Measurements from ENCODE around the gene KCNC2.
"Not testable (repeated sequence)": the region's sequence is repeated elsewhere in the genome, so short reads cannot be mapped to it uniquely, and the experiment has no call there.

The KCNC2 gene

DNA sequence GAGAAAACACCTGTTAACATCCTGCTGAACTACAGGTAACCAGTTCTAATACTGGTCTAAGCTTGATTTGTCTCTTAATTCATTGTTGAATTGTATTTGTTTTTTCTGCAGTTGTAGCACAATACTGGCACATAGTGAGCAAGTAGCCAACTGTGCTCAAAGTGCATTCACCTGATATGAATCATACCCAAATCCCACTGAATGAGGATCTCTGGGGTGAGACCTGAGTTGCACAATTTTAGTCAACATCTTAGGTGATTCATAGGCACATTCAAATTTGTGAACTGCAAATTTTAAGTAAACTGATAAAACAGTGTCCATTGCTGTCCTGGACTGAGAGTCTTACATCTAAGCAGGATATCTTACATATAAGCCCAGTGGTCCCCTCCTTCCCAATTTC lies 12.8 kb downstream of the KCNC2 start:
- FAIRE-seq, result no peak
- DNase-seq (ENCODE audit: insufficient read length), result no peak
- TF ChIP-seq TAF1 (IDR thresholded peaks at IDR 0.05; ENCODE audit: borderline replicate concordance, low read depth, low read length) (no peak), POLR2AphosphoS5 (IDR thresholded peaks at IDR 0.05; ENCODE audit: low read depth, low read length) (no peak), POLR2A (IDR thresholded peaks at IDR 0.05; ENCODE audit: low read depth, low read length) (no peak)

DNA sequence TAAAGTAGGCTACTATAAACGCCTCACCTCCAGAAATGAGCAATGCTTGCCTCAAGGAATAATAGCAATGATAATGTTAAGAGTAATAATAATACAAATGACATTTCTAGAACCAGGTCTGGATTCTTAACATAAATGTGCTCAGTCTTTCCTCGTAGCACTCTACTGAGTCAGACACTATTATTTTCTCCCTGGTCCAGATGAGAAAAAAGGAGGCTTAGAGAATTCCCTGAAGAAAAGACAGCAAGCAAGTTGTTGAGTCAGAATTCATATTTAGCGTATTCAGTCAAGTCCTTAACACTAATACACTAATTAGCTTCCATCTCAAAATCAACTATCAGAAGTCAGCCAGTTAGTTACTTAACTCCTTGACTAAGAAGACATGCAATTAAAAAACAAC lies 13.2 kb downstream of the KCNC2 start:
- FAIRE-seq, result no peak
- no peak for DNase-seq (ENCODE audit: insufficient read length)
- TF ChIP-seq POLR2AphosphoS5 (IDR thresholded peaks at IDR 0.05; ENCODE audit: low read depth, low read length) (no peak), POLR2A (IDR thresholded peaks at IDR 0.05; ENCODE audit: low read depth, low read length) (no peak), TAF1 (IDR thresholded peaks at IDR 0.05; ENCODE audit: borderline replicate concordance, low read depth, low read length) (no peak)

DNA sequence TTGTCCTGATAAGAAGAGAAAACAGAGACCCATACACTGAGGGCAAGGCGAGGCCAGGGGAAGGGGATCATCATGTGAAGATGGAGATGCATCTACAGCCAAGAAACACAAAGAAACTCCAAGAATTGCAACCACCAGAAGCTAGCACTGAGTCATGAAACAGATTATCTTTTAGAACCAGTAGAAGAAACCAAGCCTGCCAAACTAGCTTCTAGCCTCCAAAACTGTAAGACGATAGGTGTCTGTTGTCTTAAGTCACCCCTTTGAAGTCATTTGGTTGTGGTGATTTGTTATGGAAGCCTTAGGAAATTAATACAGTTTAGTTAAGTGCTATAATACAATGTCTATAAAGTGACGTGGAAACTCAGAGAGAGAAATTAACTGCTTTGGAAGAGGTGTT lies 15.4 kb downstream of the KCNC2 start:
- DNase-seq (ENCODE audit: insufficient read length) (no peak), FAIRE-seq (no peak)
- TF ChIP-seq TAF1 (IDR thresholded peaks at IDR 0.05; ENCODE audit: borderline replicate concordance, low read depth, low read length), result no peak
- TF ChIP-seq POLR2A (IDR thresholded peaks at IDR 0.05; ENCODE audit: low read depth, low read length), result no peak
- TF ChIP-seq POLR2AphosphoS5 (IDR thresholded peaks at IDR 0.05; ENCODE audit: low read depth, low read length), result no peak

DNA sequence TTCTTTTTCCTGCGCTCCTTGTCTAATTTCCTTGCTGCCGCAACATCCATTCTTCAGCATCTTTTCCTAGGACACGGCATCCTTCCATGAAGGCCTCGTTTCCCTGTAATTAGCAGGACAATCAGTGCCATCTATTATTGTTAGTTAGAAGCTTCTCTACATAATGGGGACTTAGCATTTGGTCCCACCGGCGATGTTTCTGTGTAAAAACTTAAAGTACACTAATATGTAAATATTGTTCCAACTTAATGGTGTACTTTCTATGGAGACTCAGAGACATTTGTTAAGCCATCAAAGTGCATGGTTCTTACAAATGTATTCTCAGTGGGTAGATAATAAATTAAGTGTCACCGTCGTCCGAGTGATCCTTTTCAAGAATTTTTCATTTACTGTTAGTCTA lies 17.4 kb downstream of the KCNC2 start:
- no peak for TF ChIP-seq TAF1 (IDR thresholded peaks at IDR 0.05; ENCODE audit: borderline replicate concordance, low read depth, low read length)
- TF ChIP-seq POLR2AphosphoS5 (IDR thresholded peaks at IDR 0.05; ENCODE audit: low read depth, low read length), result no peak
- no peak for TF ChIP-seq POLR2A (IDR thresholded peaks at IDR 0.05; ENCODE audit: low read depth, low read length)
- DNase-seq (ENCODE audit: insufficient read length), result no peak

DNA sequence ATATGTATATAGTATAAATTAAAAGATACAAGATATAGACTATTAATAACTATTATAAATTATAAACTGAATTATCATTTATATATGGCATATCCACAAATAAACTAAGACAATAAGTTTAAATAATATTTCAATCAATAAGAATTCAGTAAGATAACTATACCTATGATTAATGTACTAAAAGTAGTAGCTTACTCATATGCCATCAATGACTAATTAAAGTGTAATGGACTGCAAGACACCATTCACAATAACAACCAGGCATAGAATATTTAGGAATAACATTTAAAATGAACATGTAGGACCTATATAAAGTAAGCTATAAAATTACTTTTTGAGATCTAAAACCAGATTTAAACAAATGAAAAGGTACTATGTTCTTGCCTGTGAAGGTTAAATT lies 18.8 kb downstream of the KCNC2 start:
- FAIRE-seq (no peak), DNase-seq (ENCODE audit: insufficient read length) (no peak)
- TF ChIP-seq TAF1 (IDR thresholded peaks at IDR 0.05; ENCODE audit: borderline replicate concordance, low read depth, low read length), result no peak
- no peak for TF ChIP-seq POLR2AphosphoS5 (IDR thresholded peaks at IDR 0.05; ENCODE audit: low read depth, low read length)
- no peak for TF ChIP-seq POLR2A (IDR thresholded peaks at IDR 0.05; ENCODE audit: low read depth, low read length)

More for the DNA sequence above, 17.4 kb downstream of the KCNC2 start:
- FAIRE-seq, result no peak

DNA sequence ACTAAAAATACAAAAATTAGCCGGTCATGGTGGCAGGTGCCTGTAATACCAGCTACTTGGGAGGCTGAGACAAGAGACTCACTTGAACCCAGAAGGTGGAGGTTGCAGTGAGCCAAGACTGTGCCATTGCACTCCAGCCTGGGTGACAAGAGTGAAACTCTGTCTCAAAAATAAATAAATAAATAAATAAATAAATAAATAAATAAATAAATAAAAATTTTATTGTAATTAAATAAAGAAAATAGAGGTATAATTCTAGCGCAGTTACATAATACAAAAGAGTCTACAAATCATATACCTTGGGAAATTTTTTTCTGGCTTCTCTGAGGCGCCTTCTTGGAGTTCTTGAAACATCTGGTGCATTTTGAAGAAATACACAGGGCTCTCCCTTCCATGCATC lies 23.8 kb downstream of the KCNC2 start:
- not testable (repeated sequence) for FAIRE-seq; DNase-seq (ENCODE audit: insufficient read length)

DNA sequence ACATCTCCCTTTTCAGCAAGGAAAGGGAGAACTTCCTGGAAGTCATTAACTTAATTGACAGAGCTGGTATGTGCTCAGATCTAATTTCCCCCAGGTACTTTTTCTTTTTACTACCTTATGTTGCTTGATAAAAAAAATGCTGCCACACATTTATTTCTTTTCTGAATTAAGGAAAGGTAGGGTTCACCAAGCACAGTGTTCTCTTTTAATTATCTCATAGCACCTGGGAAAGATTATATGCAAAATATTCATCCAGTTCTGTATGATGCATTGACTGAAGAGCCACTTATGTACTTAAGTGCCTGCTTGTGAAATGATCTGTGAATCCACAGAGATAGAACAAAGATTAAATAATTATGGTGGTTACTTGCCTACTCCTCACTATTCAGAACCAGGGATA lies 25.1 kb downstream of the KCNC2 start:
- DNase-seq (ENCODE audit: insufficient read length), result no peak
- TF ChIP-seq POLR2A (IDR thresholded peaks at IDR 0.05; ENCODE audit: low read depth, low read length), result no peak
- no peak for TF ChIP-seq TAF1 (IDR thresholded peaks at IDR 0.05; ENCODE audit: borderline replicate concordance, low read depth, low read length)
- no peak for TF ChIP-seq POLR2AphosphoS5 (IDR thresholded peaks at IDR 0.05; ENCODE audit: low read depth, low read length)
- no peak for FAIRE-seq

- FAIRE-seq, result no peak
- no peak for DNase-seq (ENCODE audit: insufficient read length)
- TF ChIP-seq TAF1 (IDR thresholded peaks at IDR 0.05; ENCODE audit: borderline replicate concordance, low read depth, low read length), result no peak
- no peak for TF ChIP-seq POLR2AphosphoS5 (IDR thresholded peaks at IDR 0.05; ENCODE audit: low read depth, low read length)
- TF ChIP-seq POLR2A (IDR thresholded peaks at IDR 0.05; ENCODE audit: low read depth, low read length), result no peak
Observed at GRCh38 chr12:75183967-75184366, 25.7 kb downstream of the KCNC2 start.

DNA sequence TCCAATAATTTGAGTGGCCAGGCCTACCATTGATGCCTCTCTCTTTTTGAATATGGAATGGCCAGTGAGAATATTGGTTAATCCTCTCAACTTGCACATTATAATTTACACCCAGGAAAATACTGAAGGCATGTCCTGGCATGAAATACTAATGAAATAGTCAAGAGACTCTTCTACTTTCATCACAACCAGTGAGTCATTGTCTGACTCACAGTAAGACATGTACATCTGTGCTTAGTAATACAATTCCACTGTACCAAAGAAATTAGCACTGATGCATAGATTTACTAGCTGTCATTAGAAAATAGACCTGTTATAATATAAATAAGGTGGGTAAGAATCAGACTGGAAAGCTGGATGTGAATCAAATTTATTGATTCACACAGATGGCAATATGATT lies 31.6 kb downstream of the KCNC2 start:
- FAIRE-seq (no peak), DNase-seq (ENCODE audit: insufficient read length) (no peak)
- TF ChIP-seq POLR2AphosphoS5 (IDR thresholded peaks at IDR 0.05; ENCODE audit: low read depth, low read length), result no peak
- TF ChIP-seq TAF1 (IDR thresholded peaks at IDR 0.05; ENCODE audit: borderline replicate concordance, low read depth, low read length), result no peak
- TF ChIP-seq POLR2A (IDR thresholded peaks at IDR 0.05; ENCODE audit: low read depth, low read length), result no peak

GRCh38 chr12:75172611-75173010 lies 37.0 kb downstream of the KCNC2 start:
- FAIRE-seq (no peak), DNase-seq (ENCODE audit: insufficient read length) (no peak)
- TF ChIP-seq POLR2A (IDR thresholded peaks at IDR 0.05; ENCODE audit: low read depth, low read length) (no peak), POLR2AphosphoS5 (IDR thresholded peaks at IDR 0.05; ENCODE audit: low read depth, low read length) (no peak), TAF1 (IDR thresholded peaks at IDR 0.05; ENCODE audit: borderline replicate concordance, low read depth, low read length) (no peak)

DNA sequence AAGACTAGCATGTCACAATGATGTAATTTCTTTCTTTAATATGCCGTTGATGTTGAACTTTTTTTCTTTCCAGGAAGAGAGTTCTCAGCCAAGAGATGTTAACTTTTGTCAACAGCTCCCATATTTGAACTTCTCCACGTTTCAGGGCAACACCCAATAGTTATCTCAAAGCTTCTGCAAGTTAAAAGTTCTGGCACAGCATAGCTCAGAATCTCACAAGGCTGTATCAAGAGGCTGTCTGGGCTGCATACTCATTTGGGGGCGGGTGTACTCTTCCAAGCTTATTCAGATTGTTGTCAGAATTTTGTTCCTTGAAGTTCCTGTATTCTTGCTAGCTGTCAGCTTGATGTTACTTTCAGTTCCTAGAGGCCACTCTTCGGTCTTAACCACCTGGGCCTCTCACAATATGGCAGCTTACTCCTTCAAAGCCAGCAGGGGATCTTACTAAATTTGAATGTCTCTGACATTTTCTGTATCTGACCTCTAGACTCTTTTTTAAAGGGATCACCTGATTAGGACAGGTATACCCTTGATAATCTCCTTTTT lies 38.9 kb downstream of the KCNC2 start:
- DNase-seq (ENCODE audit: insufficient read length) (no peak), FAIRE-seq (no peak)
- TF ChIP-seq POLR2AphosphoS5 (IDR thresholded peaks at IDR 0.05; ENCODE audit: low read depth, low read length) (no peak), TAF1 (IDR thresholded peaks at IDR 0.05; ENCODE audit: borderline replicate concordance, low read depth, low read length) (no peak), POLR2A (IDR thresholded peaks at IDR 0.05; ENCODE audit: low read depth, low read length) (no peak)

GRCh38 chr12:75162845-75163244 lies 46.8 kb downstream of the KCNC2 start:
- no peak for TF ChIP-seq POLR2AphosphoS5 (IDR thresholded peaks at IDR 0.05; ENCODE audit: low read depth, low read length)
- TF ChIP-seq TAF1 (IDR thresholded peaks at IDR 0.05; ENCODE audit: borderline replicate concordance, low read depth, low read length), result no peak
- TF ChIP-seq POLR2A (IDR thresholded peaks at IDR 0.05; ENCODE audit: low read depth, low read length), result no peak
- DNase-seq (ENCODE audit: insufficient read length) (no peak), FAIRE-seq (no peak)

DNA sequence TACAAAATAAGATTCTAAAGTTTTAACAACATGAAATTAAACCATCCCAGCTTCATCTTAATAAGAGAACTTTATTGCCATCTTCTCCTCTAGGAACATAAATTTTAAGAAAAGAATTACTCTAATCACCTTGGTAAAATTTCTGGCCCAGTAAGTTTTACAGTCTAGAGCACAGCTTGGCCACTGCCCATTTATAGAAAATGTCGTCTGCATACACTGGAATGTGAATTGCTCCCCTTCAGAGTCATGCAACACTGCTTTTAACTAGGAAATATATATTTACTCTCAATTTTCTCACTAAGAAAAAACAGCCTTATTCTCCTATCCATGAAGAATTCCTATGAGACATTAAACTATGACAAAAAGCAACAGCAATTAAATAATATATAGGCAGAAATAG lies 48.2 kb downstream of the KCNC2 start:
- no peak for FAIRE-seq
- DNase-seq (ENCODE audit: insufficient read length), result no peak
- TF ChIP-seq POLR2AphosphoS5 (IDR thresholded peaks at IDR 0.05; ENCODE audit: low read depth, low read length), result no peak
- TF ChIP-seq TAF1 (IDR thresholded peaks at IDR 0.05; ENCODE audit: borderline replicate concordance, low read depth, low read length), result no peak
- TF ChIP-seq POLR2A (IDR thresholded peaks at IDR 0.05; ENCODE audit: low read depth, low read length), result no peak

Data from GM12892 (cell line).